PC-3 (cell line): ENCODE results near the gene FOLR1. TPM values are rescaled to one million over a fixed set of nuclear protein-coding genes. Genes with fewer than 3 reads are reported as not detected.

Experiments used
- ATAC-seq: fragments of 200-7000 bp; cut with Tn5 transposase; 2 replicates; pipeline ENCODE4 v1.9.1; 2020; ENCODE audit warnings: mild to moderate bottlenecking, moderate library complexity
- BruUV-seq: library from RNA; stranded (reverse); fragments of 400-500 nt; replicated peaks from 2 replicates; lab custom pipeline; 2021; lab: Mats Ljungman, UMichigan
- CTCF ChIA-PET: fragments of 300-600 bp; sonication (Branson Sonifier 250); formaldehyde crosslinking; loops from one replicate; lab custom pipeline; 2022; ENCODE audit warnings: antibody characterized with exemption; lab: Charles Lee
- POLR2A ChIA-PET: fragments of 300-600 bp; sonication (Branson Sonifier 250); formaldehyde crosslinking; loops from one replicate; lab custom pipeline; 2022; ENCODE audit warnings: antibody characterized with exemption; ENCODE audit not compliant: unreplicated experiment; lab: Charles Lee
- DNase-seq: peaks from one replicate; pipeline ENCODE4 v3.0.0-alpha.2; 2015
- H2AFZ ChIP-seq: fragments of 300-600 bp; sonication (generic); 2 replicates; pipeline ENCODE4 v1.6.0; 2016; ENCODE audit warnings: antibody characterized with exemption, low read length
- H3F3A ChIP-seq: fragments of 300-600 bp; sonication (generic); one replicate; pipeline ENCODE4 v1.6.0; 2017; ENCODE audit warnings: antibody characterized with exemption, low read length, control low read depth, mild to moderate bottlenecking; ENCODE audit not compliant: unreplicated experiment
- H3K27ac ChIP-seq: fragments of 300-600 bp; sonication (generic); 2 replicates; pipeline ENCODE4 v1.5.1; 2016; ENCODE audit warnings: mild to moderate bottlenecking, low read length
- H3K27me3 ChIP-seq: fragments of 300-600 bp; sonication (generic); 2 replicates; pipeline ENCODE4 v1.6.1; 2016; ENCODE audit warnings: low read length, mixed read lengths
- H3K36me3 ChIP-seq: fragments of 300-600 bp; sonication (generic); 2 replicates; pipeline ENCODE4 v1.6.1; 2016; ENCODE audit warnings: low read depth, mixed run types, low read length, mixed read lengths
- H3K4me1 ChIP-seq: fragments of 300-600 bp; sonication (generic); 2 replicates; pipeline ENCODE4 v1.5.1; 2016; ENCODE audit warnings: low read length; ENCODE audit not compliant: insufficient read depth
- H3K4me2 ChIP-seq: fragments of 300-600 bp; sonication (generic); 2 replicates; pipeline ENCODE4 v1.6.0; 2016; ENCODE audit warnings: low read length
- H3K4me3 ChIP-seq: fragments of 300-600 bp; sonication (generic); 2 replicates; pipeline ENCODE4 v1.5.1; 2016; ENCODE audit warnings: mild to moderate bottlenecking, low read length, mixed read lengths
- H3K79me2 ChIP-seq: fragments of 300-600 bp; sonication (generic); 2 replicates; pipeline ENCODE4 v1.6.1; 2017; ENCODE audit warnings: low read length, mixed read lengths
- H3K9ac ChIP-seq: fragments of 300-600 bp; sonication (generic); 2 replicates; pipeline ENCODE4 v1.6.0; 2016; ENCODE audit warnings: mild to moderate bottlenecking, low read length
- H3K9me2 ChIP-seq: fragments of 300-600 bp; sonication (generic); replicated peaks from 2 replicates; pipeline ENCODE4 v1.6.1; 2016; ENCODE audit warnings: mixed run types, low read length, mixed read lengths
- H3K9me3 ChIP-seq: fragments of 300-600 bp; sonication (generic); 2 replicates; pipeline ENCODE4 v1.6.1; 2016; ENCODE audit warnings: low read length, mixed read lengths
- H4K20me1 ChIP-seq: fragments of 300-600 bp; sonication (generic); 2 replicates; pipeline ENCODE4 v1.6.1; 2016; ENCODE audit warnings: low read length, mixed read lengths
- CTCF ChIP-seq: fragments of 300-600 bp; sonication (generic); conservative IDR thresholded peaks from 2 replicates; pipeline ENCODE4 v1.5.1; 2017; ENCODE audit warnings: antibody characterized with exemption, low read depth, mild to moderate bottlenecking, low read length
- EZH2 ChIP-seq: fragments of 300-600 bp; sonication (generic); IDR thresholded peaks from one replicate; pipeline ENCODE4 v1.6.1; 2017; ENCODE audit warnings: antibody characterized with exemption, mild to moderate bottlenecking, low read length; ENCODE audit not compliant: unreplicated experiment
- EZH2phosphoT487 ChIP-seq: fragments of 300-600 bp; sonication (generic); IDR thresholded peaks from 2 replicates; pipeline ENCODE4 v1.6.1; 2018; ENCODE audit warnings: mild to moderate bottlenecking, antibody characterized with exemption, low read length, borderline replicate concordance
- intact Hi-C: fragments of 100-400 bp; cut with micrococcal nuclease; formaldehyde crosslinking; loops from 2 replicates; pipeline ENCODE4 v1.9.0; 2023
- total RNA-seq: library from RNA; depleted of rRNA; stranded (reverse); fragments of >200 nt; gene quantifications from 2 replicates; pipeline ENCODE4 v1.2.3, GENCODE V29; 2014

FOLR1 gene
- total RNA-seq, 1 experiment from 2014 or later, result 0.36 TPM

GRCh38 chr11:72208281-72208680 lies 16.3 kb downstream of the FOLR1 start:
- CTCF ChIA-PET, result no interaction called here
- no peak overlapping the region for H3K9ac ChIP-seq

GRCh38 chr11:72209101-72209500 lies 17.2 kb downstream of the FOLR1 start:
- H4K20me1 ChIP-seq, result no peaks in the 10 kb centered on the region
- H3K27ac ChIP-seq, result no peak overlapping the region
- no peak overlapping the region for H3K4me2 ChIP-seq
- no peak for TF ChIP-seq EZH2phosphoT487
- TF ChIP-seq EZH2, result no peak
- no peak for TF ChIP-seq CTCF
- no peak overlapping the region for H3K4me3 ChIP-seq
- H3K9ac ChIP-seq, result no peak overlapping the region
- H3K9me2 ChIP-seq, result no peaks in the 10 kb centered on the region
- H3K27me3 ChIP-seq, result peaks cover 7% of the 10 kb centered on the region; the same call in 1 of the 2 replicates
- intact Hi-C loops, result no loop called here
- ATAC-seq (no peak), DNase-seq (no peak)
- ChIA-PET POLR2A (no interaction called here), CTCF (no interaction called here)
- no TSS peak for BruUV-seq
- no peaks in the 10 kb centered on the region for H3K4me1 ChIP-seq
- H3F3A ChIP-seq, result no peaks in the 10 kb centered on the region
- no peaks in the 10 kb centered on the region for H3K79me2 ChIP-seq
- no peaks in the 10 kb centered on the region for H3K9me3 ChIP-seq
- no peak overlapping the region for H2AFZ ChIP-seq
- H3K36me3 ChIP-seq, result no peaks in the 10 kb centered on the region

More at GRCh38 chr11:72208281-72208680, 16.3 kb downstream of the FOLR1 start:
- Histone ChIP-seq H3K9me2 (no peaks in the 10 kb centered on the region), H2AFZ (no peak overlapping the region), H3K27ac (no peak overlapping the region), H3K4me1 (no peaks in the 10 kb centered on the region), H3K79me2 (no peaks in the 10 kb centered on the region), H3K4me3 (no peak overlapping the region), H3K4me2 (no peak overlapping the region), H3K36me3 (no peaks in the 10 kb centered on the region), H4K20me1 (no peaks in the 10 kb centered on the region), H3K27me3 (peaks cover 5% of the 10 kb centered on the region; the same call in 1 of the 2 replicates), H3K9me3 (no peaks in the 10 kb centered on the region), H3F3A (no peaks in the 10 kb centered on the region)
- no TSS peak for BruUV-seq
- TF ChIP-seq CTCF (no peak), EZH2 (no peak), EZH2phosphoT487 (no peak)
- ATAC-seq (no peak), DNase-seq (no peak)
- POLR2A ChIA-PET, result no interaction called here
- intact Hi-C loops, result no loop called here

- Histone ChIP-seq H3K27ac (no peak within 1 kb of the TSS), H3K9ac (no peak within 1 kb of the TSS), H3K36me3 (no peaks in the 10 kb centered on the region), H3K79me2 (no peaks in the 10 kb centered on the region), H4K20me1 (no peaks in the 10 kb centered on the region), H3K9me3 (no peaks in the 10 kb centered on the region), H3K4me2 (no peak within 1 kb of the TSS), H3K4me1 (no peaks in the 10 kb centered on the region), H2AFZ (no peak within 1 kb of the TSS), H3F3A (no peaks in the 10 kb centered on the region), H3K27me3 (peaks cover 38% of the 10 kb centered on the region), H3K4me3 (no peak within 1 kb of the TSS), H3K9me2 (peaks cover 3% of the 10 kb centered on the region; the same call in 1 of the 2 replicates)
- ChIA-PET CTCF (no interaction called here), POLR2A (interaction anchor here (0.6 kb wide), 1 partner anchor 208 kb away, joined by 3 read pairs; no protein-coding TSS in a partner anchor)
- intact Hi-C loops, result no loop called here
- TF ChIP-seq EZH2, result no peak
- TF ChIP-seq CTCF, result no peak
- TF ChIP-seq EZH2phosphoT487, result no peak
- ATAC-seq (no peak), DNase-seq (no peak)
- BruUV-seq, result no TSS peak
Measured at GRCh38 chr11:72216638-72217037, 24.7 kb downstream of the FOLR1 start, which contains the start of gene FOLR2. Gene FOLR2, plus strand, starts transcription at chr11:72216794. Its CDS starts 1,791 bp downstream, at chr11:72218585.
